CD4-positive, alpha-beta T cell treated with Interleukin-15 for 4 hours (primary cell): ENCODE data around the gene CD109.

Experiments used
- DNase-seq: peaks from one replicate; pipeline ENCODE4 v3.0.0-alpha.2; 2020; ENCODE audit warnings: low spot score

Gene CD109

GRCh38 chr6:73860303-73860702, 164.3 kb downstream of the CD109 start:
- DNase-seq, result no peak

DNA sequence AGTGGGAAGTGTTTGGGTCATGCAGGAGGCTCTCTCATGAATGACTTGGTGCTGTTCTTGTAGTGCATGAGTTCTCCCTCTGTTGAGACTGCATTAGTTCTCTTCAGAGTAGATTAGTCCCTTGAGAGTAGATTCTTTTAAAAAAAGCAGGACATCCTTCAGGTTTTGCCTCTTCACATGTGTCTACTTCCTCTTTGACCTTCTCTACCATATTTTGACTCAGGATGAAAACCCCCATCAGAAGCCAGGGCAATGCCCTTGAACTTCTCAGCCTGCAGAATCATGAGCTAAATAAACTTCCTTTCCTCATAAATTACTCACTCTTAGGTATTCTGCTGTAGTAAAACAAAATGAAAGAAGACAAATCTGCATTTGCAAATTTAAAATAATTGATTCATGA, 170.3 kb downstream of the CD109 start:
- DNase-seq, result no peak

- no peak for DNase-seq
Observed at GRCh38 chr6:73867411-73867810, 171.4 kb downstream of the CD109 start.

GRCh38 chr6:73870907-73871306, 174.9 kb downstream of the CD109 start:
- DNase-seq, result no peak

DNA sequence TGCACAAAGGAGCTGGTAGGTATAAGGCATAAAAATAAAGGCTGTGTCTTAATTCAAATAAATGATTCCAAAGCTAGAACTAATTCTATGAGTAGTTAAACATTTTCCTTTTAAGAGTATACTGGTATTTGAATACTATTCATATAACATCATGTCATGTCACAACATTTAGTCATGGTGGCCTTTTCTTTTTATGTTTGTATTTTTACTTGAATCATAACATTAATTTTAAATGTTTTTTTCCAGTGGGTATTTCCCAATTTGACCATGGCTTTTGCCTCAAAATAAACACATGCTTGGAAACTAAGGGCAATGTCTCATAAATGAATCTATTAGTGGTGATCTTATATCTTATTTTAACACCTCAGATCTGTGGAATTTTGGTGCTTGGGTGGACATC, 177.1 kb downstream of the CD109 start:
- DNase-seq, result no peak
